GM18867 (cell line): ENCODE results near the gene TMEM181.
"Not testable (repeated sequence)": the region's sequence is repeated elsewhere in the genome, so short reads cannot be mapped to it uniquely, and the experiment has no call there.

ENCODE experiments used
- ATAC-seq: cut with Tn5 transposase; IDR thresholded peaks from one replicate; pipeline ENCODE4 v1.9.1; 2021; ENCODE audit warnings: mild to moderate bottlenecking, moderate library complexity; ENCODE audit not compliant: unreplicated experiment

Gene TMEM181

DNA sequence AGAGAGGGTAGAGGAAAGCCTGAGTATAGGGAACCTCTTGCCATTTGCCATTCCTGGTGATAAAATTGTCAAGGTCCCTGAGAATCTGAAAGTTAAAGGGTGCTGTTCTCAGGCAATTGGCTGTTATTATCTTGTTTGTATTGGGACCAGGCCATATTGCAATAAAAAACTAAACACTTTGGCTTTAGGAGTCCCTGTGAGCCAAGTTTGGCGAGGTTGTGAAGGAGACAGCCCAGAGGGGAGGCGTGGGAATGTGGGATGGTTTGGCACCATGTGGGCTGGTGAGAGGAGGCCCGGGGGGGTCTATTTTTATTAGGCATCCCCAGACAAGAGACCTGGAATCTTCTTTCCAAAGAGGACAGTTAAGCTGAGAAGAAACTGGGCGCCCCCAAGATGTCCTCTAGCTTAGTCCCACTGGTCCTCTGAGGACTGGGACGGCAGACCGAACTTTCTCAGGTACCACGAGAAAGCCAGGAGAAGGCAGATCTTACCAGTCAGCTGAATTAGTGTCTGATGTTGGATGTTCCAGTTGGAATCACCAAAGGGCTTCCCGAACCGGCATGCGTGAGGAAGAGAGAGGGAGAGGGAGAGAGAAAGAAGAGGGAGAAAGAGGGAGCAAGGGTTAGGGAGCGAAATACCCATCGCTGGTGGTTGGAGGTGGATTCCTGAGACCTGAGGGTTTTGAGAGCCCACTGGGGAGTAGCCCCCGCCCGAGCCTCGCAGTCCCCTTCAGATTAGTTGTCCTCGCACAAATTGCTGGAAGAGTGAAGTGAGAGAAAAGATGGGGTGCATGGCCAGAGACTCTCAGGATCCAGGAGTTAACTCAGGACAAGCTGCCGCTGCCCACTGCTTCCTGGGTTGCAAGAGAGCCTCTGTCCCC lies 60.3 kb downstream of the TMEM181 start:
- no peak for ATAC-seq

DNA sequence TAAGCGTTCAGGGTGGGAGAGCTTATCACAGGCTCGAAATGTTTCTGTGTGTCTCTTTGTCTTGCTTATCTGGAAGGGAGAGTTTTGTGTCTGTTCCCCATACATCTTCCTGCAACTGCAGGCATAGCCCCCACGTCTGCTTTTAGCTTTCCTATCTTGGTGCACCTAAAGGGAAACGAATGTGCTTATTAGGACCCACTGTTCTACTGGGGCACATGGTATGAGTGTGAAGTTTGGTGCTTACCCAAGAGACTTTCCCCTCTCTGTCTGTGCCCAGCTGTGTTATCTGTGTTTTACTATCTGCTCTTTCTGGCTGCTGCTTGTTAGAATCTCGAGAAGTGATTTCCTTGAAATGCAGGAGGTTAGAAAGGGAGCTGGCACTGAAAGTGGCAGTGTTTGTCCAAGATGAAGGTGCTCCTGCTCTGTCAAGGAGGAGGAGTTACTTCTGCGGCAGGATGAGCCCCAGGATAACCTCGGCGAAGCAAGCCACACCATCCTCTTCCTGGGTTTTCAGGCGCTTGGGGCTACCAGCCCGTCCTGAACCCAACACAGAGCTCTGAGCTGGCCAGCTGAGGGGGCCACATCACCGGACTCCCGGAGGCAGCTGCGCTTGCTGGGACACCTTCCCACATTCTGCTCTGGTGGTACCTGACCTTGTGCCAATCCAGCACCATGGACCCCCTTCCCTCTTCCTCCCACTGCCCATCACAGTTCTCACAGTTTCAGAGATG lies 61.2 kb downstream of the TMEM181 start:
- ATAC-seq = no peak

GRCh38 chr6:158621694-158622544 lies 62.0 kb downstream of the TMEM181 start:
- ATAC-seq = no peak

- ATAC-seq = no peak
Observed at GRCh38 chr6:158622545-158623190, 62.8 kb downstream of the TMEM181 start.

GRCh38 chr6:158624684-158625682 lies 65.1 kb downstream of the TMEM181 start:
- no peak for ATAC-seq

GRCh38 chr6:158625881-158626305 lies 66.0 kb downstream of the TMEM181 start:
- ATAC-seq = no peak

DNA sequence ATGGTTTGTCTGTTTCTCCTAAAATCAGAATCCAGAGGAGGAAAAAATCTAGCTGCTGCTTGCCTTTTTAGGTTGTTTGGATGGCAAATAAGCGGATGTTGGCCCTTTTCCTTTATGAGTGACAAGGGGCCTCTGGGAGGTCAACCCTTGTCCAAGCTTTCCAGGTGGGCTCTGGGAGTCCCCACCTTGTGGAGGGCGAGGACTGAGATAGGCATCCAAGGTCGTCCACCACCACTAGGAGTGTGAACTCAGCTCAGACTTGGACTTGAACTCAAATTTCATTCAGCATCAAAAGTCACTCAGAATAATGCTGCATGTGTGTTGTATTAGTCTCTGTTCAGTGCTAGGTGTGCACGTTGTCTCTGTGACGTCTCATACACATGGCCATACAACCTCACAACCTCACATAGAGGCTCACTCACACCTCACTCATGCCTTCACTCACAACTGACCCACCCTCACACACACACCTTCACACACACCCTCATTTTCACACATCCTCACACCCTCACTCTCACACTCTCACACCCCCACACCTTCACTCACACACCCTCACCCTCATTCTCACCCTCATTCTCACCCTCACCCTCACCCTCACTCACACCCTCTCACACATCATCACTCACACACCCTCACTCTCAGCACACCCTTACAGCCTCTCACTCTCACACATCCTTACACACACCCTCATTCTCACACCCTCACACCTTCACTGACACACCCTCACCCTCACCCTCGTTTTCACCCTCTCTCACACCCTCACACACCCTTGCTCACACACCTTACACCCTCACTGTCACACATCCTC lies 66.7 kb downstream of the TMEM181 start:
- ATAC-seq = no peak

- ATAC-seq = no peak
Observed at GRCh38 chr6:158627168-158627939, 67.5 kb downstream of the TMEM181 start.

- no peak for ATAC-seq
Observed at GRCh38 chr6:158627940-158628211, 68.0 kb downstream of the TMEM181 start.

DNA sequence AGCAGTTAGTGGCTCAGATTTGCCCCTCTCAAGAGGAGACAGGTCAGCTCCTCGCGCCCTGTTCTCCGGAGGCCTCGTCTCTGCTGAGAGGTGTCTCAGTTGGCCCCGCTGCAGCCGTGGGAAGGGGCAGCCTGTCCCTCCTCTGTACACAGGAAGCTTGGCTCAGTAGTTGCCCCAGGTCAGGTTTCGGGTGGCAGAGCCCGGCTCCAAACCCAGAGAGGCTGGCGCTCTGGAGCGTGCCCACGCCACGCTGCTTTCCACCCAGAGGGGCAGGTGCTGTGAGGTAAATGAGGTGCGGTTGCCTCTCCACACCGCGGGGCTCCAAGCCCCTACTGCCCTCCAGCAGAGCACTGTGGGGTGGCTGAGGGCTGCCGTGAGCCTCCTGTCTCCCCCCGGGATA lies 68.7 kb downstream of the TMEM181 start:
- ATAC-seq = no peak

DNA sequence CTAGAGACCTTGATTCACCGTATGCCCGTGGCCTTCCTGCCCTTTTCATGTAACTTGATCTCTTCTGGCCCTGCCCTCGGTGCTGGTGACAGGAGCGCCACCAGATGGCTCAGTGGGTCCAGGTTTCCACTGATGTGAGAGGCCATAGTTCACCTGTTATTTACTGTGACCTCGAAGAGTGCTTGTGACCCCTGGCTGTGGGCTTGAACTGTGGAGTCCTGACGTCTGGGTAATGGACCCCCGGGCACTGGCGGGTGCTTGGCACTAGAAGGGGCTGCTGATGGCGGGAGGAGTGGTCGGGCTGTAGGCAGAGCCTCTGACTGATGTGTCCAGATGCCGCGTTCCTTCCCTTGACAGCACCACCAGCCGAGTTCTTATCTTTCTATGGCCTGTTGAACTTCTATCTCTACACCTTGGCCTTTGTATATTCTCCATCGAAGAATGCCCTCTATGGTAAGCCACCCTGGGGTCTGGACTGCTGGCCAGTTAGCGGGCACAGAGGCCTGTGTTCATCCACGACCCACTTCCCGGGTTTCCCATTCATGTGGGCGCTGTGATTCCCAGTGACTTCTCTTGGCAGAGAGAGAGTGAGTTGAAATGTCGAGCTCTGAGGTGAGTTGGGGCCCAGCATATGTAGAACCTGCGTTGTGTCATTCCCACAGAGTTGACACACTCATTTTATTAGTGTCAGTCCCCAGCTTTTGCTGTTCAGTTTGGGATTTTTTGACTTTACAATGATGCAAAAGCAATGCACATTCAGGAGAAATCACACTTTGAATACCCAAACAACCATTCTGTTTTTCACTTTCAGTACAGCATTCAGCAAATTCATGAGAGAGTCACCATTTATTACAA lies 69.7 kb downstream of the TMEM181 start:
- ATAC-seq = no peak

GRCh38 chr6:158630938-158631616 lies 71.2 kb downstream of the TMEM181 start:
- no peak for ATAC-seq

GRCh38 chr6:158631678-158632537 lies 72.0 kb downstream of the TMEM181 start:
- no peak for ATAC-seq

DNA sequence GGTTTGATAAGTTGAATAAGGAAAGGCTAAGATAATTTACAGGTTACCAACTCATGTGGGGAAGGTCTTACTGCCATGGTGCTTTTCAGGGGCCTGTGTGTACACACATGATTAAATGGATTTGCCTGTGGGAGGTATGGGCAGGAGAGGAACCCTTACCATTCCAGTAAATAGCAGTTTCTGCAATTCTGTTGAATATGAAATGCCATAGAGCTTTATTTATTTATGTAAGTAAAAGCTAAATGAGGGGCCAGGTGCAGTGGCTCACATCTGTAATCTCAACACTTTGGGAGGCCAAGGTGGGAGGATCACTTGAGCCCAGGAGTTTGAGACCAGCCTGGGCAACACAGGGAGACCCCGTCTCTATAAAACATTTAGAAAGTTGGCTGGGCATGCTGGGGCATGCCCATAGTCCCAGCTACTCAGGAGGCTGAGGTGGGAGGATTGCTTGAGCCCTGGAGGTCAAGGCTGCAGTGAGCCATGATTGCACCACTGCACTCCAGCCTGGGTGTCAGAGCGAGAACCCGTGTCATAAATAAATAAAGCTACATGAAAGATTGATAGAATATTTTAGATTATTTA lies 72.7 kb downstream of the TMEM181 start:
- ATAC-seq = not testable (repeated sequence)

GRCh38 chr6:158633127-158633526 lies 73.2 kb downstream of the TMEM181 start:
- no peak for ATAC-seq
